Right atrium auricular region (tissue), 2 donors: ENCODE results near the gene HOXA3. TPM values are rescaled to one million over a fixed set of nuclear protein-coding genes. Genes with fewer than 3 reads are reported as not detected.

Experiments
- microRNA counts, 2 donors: library from miRNA; unstranded; fragments of <30 nt; microRNA quantifications; one replicate each; lab custom pipeline; 2016 to 2017
- microRNA-seq, 2 donors: library from miRNA; unstranded; fragments of <30 nt; microRNA quantifications; one replicate each; pipeline ENCODE4, GENCODE V29; 2016 to 2017; ENCODE audit warnings: borderline number of aligned reads in 2 of 2, borderline replicate concordance in 1 of 2
- total RNA-seq, 2 donors: library from RNA; depleted of rRNA; stranded (reverse); fragments of >200 nt; gene quantifications; one replicate each; pipeline ENCODE4 v1.1.0, GENCODE V29; 2016

Gene HOXA3
- total RNA-seq, 2 donors from 2014 or later = 0.28 to 0.30 TPM

MicroRNAs encoded within 50 kb of the gene (microRNA counts, 767-probe panel; counts per million panel counts)
- 0 to 1,767 counts per million in 2 donors for microRNA hsa-miR-196b-5p (lab: Ali Mortazavi, UCI)

Small RNA genes within 50 kb of the gene (microRNA-seq; reads per million reads assigned to microRNA genes)
- 31.2 to 36.1 reads per million in 2 donors for gene MIR196B

Other genes starting within 250 kb of the HOXA3 start
- under 1 TPM in 1 of 2 donors, not detected in 1; 0.20 TPM for gene HOXA1, start 56.6 kb downstream of the HOXA3 start, total RNA-seq
- gene HOXA2, start 49.9 kb downstream of the HOXA3 start, total RNA-seq = under 1 TPM; 0.16 to 0.33 TPM
- gene HOXA4, start 21.8 kb downstream of the HOXA3 start, total RNA-seq = 1 to 10 TPM in 1 of 2 donors, under 1 TPM in 1; 0.59 to 1.2 TPM
- gene HOXA5, start 8.9 kb downstream of the HOXA3 start, total RNA-seq = under 1 TPM; 0.24 to 0.96 TPM
- not detected for gene HOXA6, start 4.8 kb downstream of the HOXA3 start, total RNA-seq
- gene HOXA7, start 4.1 kb upstream of the HOXA3 start, total RNA-seq = not detected
- not detected for gene HOXA9, start 13.0 kb upstream of the HOXA3 start, total RNA-seq
- not detected for gene HOXA10, start 21.7 kb upstream of the HOXA3 start, total RNA-seq
- gene HOXA11, start 32.6 kb upstream of the HOXA3 start, total RNA-seq = not detected
- not detected for gene HOXA13, start 47.5 kb upstream of the HOXA3 start, total RNA-seq
- not detected for gene EVX1, start 90.2 kb upstream of the HOXA3 start, total RNA-seq